GM18498 (cell line): ENCODE results near the gene CCDC191.

Experiments
- ATAC-seq: cut with Tn5 transposase; IDR thresholded peaks from one replicate; pipeline ENCODE4 v1.9.1; 2021; ENCODE audit warnings: mild to moderate bottlenecking, moderate library complexity; ENCODE audit not compliant: unreplicated experiment

Gene CCDC191, protein sequence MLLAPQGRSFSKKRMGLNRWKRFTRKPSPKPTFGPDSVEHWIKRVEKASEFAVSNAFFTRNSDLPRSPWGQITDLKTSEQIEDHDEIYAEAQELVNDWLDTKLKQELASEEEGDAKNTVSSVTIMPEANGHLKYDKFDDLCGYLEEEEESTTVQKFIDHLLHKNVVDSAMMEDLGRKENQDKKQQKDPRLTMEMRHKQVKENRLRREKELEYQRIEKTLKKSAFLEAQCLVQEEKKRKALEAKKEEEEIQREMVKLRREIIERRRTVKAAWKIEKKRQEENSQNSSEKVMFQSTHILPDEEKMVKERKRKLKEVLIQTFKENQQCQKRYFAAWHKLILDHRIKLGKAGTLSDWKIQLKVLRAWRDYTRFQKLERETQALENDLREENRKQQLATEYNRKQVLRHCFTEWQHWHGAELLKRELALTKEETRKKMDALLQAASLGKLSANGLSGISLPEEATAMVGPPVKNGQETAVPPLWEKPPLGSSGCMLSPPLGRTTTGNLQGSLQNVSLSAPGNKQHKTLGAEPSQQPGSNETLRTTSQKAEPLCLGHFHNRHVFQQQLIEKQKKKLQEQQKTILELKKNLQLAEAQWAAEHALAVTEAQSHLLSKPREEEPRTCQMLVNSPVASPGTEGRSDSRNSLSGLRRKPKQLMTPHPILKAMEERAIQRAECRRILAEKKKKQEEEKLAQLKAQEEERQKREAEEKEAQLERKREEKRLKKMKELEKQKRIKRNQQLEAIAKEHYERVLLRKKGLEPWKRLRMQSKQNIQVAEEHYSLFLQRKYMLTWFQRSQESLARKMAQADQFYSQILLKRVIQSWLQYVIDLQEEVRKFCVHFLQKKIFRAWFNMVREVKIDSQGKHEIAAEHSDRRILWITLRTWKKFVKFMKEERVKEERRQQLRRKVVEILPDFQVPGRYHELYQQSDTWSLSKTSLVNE

DNA sequence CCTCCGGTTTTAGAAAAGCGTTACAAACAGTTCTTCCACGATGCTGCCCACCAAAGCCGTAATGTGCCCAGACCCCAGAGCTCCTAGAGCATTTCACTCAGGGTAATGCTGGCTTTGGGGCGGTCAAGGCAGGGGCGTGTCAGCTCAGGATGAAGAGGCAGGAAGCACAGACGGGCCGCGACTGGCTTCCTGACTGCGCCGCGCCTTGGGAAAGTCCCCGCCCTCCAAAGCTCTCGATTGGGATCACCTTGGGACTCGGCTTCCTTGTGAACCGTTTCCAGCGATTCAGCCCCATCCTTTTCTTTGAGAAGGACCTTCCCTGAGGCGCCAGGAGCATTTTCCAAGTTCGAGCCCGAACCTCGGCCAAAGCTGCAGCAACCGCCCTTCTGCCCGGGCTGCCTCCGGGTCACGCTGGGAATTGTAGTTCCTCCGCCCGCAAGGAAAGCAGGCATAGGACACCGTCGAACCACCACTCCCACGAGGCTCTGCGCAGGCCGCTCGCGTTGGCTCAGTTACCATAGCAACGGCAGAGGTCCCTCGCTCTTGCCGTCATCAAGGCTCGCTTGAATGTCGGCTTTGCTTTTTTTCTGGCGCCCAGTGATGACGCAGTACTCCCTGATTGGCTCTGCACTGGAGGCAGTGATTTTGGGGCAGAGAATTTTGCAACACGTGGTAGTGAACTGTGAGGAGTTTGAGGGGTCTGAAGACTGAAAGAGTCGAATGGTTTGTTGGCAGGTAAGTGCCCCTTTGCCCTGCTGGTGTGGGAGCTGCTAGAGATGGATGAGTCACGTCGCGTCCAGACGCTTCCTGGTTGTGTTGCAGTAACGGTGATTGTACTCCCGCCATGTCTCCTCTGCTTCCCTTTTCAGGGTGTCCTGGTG, at the start of gene CCDC191, which contains the start of gene QTRT2:
CCDC191 (minus strand) TSS at position 397 of the 881 bp plus-strand sequence; CDS start at position 337, 60 bp downstream.
QTRT2 (plus strand) TSS at position 608 of the 881 bp plus-strand sequence. CDS start 8,521 bp downstream, outside the sequence.
- ATAC-seq: peak; percentile 97

DNA sequence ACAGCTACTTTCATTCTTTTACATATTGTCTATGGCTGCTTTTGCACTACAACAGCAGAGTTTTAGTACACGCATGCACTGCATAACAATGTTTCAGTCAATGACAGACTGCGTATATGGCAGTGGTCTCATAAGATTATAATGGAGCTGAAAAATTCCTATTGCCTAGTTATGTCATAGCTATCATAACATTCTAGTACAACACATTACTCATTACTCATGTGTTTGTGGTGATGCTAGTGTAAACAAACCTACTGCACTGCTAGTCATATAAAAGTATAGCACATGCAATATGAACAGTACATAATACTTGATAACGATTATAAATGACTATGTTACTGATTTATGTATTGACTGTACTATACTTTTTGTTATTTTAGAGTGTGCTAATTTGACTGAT, 48.1 kb upstream of the CCDC191 start:
- no peak for ATAC-seq

DNA sequence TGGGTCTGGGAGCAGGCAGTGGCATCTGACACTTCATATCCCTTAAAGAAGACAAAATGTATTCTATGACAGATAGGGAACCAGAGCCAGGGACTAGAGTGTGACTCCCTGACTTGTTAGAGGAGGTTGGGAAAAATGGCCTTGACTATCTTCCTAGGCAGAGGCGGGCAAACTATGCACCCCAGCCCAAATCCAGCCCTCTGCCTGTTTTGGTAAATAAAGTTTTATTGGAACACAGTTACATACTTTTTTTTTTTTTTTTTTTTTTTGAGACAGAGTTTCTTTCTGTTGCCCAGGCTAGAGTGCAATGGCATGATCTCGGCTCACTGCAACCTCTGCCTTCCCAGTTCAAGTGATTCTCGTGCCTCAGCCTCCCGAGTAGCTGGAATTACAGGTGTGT, 47.5 kb upstream of the CCDC191 start:
- no peak for ATAC-seq

DNA sequence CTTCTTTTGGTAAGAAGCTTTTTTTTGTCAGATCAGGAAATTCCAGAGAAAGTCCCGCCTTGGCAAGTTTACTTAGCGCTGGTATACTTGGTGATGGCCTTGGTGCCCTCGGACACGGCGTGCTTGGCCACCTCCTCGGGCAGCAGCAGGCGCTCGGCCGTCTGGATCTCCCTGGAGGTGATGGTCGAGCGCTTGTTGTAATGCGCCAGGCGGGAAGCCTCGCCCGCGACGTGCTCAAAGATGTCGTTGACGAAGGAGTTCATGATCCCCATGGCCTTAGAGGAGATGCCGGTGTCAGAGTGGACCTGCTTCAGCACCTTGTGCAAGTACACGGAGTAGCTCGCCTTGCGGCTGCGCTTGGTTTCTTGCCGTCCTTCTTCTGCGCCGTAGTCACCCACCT, 46.9 kb upstream of the CCDC191 start:
- ATAC-seq: no peak

DNA sequence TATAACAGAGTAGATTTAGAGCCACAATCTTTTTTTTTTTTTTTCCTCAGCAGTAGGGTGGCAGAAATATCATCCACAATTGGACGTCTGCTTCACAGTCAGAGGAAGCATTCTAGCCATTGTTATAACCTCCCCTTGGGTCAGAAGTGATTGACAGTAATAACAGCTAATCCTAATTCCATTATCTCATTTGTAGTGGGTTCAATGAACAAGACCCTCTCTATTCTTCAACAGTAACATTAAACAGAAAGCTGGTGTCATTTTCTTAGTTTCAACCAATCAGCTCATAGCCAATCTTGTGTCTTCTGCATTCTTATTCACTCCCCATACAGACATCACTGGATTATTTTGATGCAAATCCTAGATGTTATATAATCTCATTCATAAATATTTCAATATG, 44.8 kb upstream of the CCDC191 start:
- ATAC-seq: no peak

DNA sequence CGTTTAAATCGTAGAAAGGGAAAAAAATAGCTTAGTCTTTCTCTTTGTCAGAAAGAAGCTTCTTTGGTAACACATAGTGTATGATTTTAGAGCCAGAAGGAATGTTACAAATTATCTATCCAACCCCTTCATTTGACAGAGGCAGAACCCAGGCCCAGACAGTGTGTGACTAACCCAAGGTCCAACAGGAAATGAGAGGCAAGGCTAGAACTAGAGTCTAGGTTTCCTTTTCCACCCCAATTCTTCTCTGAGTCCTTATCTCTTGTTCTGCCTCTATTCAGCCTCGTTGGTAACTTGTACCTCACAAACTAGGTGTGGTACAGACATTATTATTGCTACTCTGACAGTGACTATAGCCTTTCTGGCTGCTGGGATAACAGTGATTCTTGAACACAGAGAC, 39.5 kb upstream of the CCDC191 start:
- no peak for ATAC-seq

DNA sequence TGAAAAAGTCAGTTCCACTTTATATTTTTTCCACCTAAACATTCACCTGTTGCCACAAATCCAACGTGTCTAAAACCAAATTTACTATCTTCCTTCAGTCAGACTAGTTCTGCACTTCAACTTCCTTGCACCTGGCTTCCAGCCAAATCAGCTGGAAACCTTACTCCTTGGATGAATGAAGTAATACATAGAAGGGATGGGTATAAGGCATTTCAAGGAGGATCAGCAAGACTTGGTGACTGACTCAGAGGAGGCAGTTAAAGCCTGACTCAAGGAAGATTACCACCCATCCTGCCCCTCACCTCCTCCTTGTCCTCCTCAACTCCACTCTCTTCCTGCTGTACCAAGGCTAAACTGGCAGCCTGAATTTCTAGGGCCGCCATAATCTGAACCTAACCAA, 37.3 kb upstream of the CCDC191 start:
- no peak for ATAC-seq

DNA sequence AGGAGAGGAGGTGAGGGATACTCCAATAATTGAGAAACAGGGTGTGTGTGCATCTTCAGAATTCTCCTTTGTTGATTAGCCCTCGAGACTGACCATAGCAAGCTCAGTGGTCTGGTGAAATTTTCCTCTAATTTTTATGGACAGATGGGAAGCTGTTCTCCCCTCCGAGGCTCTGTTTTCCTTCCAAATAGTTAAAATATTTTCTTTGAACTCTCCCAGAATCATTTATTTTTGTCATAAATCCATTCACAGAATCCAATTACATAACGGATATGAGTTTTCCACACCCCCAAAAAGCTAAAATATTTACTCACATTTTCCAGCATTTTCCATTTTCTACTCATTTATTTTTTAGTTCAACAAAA, 36.7 kb upstream of the CCDC191 start:
- ATAC-seq: no peak

DNA sequence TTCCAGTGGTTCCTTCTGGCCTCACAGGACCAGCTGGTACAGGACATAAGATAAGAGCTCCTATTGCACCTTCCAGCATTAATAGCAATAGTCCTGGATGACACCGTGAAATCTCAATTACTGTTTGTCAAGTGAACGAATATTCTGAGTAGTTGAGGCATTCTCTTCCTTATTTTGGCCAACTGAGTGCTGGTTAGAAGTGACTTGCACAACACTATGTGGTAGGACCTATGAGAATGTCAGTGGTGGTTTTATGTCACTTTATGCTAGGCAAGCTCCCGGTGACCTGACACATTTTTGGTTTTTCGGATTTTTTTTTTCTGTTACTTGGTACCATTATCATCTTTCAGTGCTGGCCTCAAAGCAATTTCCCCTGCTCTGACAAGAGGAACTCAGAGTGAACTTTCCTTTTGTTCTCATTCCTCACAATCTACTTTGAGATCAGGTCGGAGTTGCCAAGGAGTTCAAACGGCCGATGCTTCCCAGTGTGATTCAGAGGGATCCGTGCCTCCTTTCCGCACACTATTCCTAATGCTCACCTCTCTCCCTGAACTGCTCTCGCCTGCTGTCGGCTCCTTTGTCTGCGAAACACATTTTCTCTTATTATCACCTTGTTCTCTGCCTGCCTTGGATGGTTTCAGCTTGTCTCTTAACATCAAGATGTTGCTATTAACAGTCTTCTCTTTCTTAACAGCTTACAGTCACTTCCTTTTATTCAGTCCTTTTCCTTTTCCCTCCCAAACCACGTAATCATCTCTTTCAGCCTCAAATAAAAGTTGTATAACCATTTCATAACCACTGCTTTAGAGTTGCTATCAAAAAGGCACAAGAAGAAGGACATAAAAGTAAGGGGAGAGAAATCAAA, 36.1 kb upstream of the CCDC191 start:
- no peak for ATAC-seq

DNA sequence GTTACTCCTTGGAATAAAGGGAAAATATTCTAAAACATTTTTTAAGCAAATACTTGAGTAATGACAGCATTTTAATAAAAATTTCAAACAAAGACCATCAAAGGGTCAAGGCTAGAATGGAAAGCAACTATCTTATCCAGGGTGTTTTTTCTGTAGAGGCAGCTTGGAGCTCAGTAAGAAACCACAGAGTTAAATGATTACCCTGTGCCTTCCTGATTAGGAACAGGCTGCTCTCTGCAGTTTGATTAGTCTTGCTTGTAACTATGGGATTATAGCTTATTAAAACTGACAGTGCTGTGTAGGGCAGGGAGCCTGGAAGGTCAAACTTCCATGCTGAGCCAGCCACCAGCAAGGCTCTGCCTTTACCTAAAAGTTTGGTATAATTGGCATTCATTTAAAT, 33.3 kb upstream of the CCDC191 start:
- no peak for ATAC-seq

DNA sequence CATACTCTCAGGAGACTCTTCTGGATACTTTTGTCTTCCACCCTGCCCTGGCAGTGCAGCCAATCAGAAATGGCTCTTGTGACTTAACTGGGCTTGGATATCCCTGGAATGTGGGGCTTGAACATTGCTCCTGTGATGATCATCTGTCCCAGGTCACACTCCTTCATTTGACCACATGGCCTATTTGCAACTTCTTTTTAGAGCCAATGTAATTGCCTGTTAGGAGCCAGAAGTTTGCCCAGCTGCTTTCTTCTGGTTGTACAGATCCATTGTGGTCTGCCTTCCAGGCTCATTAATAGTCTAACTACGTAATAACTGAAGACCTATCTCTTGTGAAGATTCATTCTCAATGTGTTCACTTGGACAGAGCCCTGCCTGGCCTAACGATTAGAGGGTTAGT, 30.0 kb upstream of the CCDC191 start:
- ATAC-seq: no peak

DNA sequence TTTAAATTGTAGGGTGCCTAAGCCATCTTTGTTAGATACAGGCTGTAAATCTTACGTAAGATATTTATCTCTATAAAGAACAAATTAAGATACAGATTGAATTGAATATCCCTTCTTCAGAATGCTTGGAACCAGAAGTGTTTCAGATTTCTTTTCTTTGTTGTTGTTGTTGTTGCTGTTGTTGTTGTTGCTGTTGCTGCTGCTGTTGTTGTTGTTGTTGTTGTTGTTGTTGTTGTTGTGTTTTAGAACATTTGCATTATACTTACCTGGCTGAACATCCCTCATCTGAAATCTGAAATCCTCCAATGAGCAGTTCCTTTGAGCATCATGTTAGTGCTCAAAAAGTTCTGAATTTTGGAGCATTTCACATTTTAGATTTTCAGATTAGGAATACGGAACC, 26.8 kb upstream of the CCDC191 start:
- ATAC-seq: no peak

DNA sequence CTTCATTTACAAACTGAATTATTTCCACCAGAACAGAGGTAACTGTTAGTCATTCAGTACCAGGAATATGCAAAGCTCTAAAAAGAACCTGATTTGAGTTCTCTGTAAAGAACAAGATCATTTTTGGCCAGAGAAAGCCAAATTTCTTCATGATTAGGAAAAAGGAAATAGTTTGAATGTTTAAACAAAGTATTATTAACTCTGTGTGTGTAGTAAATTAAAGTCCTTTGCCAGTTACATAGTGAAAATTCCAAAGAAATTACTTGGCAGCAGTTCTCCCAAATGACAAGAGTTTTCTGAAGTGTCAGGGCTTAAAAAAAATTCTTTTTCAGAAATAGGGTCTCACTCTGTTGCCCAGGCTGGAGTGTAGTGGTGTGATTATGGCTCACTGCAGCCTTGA, 24.7 kb upstream of the CCDC191 start:
- no peak for ATAC-seq

DNA sequence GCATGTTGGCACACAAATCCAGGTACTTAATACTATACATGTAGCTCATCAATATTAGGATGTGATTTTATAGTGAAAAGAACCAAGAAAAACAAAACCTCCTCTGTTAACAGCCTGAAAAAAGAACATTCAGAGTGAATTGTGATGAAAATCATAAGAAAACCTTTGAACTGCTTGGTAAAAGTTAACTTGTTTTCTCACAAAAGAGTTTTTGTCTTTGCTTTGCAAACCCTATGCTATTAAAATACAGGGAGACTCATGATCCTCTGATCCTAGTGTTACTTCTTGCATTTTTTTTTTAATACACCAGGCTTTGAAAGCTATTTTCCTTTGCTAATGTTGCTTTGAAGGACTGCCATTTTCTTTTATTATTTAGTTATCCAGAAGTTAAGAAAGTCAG, 23.9 kb upstream of the CCDC191 start:
- no peak for ATAC-seq

DNA sequence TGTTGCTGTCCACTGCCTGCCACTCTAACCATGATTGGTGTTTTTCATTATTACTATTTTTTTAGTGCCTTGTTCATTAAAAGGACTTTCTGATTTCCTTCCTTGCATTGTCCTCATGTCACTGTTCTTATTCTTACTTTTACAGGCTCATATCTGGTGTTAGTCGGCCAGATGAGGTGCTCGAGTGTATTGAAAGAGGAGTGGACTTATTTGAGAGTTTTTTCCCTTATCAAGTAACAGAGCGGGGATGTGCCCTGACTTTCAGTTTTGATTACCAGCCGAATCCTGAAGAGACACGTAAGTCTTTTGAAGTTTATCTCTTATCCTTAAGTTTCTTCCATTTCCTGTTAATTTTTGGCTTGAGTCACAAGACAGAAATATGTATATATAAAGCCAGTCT, 23.4 kb upstream of the CCDC191 start:
- ATAC-seq: no peak

DNA sequence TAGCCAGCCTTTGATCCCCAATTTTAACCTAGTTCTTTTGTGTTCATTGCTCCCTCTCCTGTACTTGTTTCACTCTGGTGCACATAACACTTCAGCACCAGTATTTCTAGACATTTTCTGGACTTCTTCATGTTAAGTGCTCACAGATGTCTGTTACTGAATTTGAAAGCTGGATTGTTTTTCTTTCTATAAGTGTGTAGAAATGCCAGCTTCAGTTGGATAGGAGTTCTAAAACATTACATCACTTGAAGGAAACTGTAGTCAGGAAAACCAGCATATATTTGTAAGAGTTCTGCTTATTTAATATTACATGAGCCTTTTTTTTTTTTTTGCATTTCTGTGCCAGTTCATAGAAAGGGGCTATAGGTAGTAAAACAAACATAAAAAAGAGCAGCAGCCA, 21.8 kb upstream of the CCDC191 start:
- ATAC-seq: no peak

DNA sequence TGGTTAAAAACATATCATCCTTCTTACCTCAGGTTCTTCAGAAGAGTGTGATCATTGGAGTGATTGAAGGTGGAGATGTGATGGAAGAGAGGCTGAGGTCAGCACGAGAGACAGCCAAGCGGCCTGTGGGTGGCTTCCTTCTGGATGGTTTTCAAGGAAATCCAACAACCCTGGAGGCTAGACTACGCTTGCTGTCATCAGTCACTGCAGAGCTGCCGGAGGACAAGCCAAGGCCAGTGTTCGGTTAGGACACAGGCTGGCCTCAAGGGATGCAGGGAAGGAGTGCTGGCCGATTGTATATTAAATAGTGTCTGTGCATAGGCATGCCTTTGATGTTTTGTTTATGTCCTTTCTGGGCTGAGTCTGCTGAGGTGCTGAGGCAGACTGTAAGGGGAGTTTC, 20.4 kb upstream of the CCDC191 start:
- no peak for ATAC-seq

DNA sequence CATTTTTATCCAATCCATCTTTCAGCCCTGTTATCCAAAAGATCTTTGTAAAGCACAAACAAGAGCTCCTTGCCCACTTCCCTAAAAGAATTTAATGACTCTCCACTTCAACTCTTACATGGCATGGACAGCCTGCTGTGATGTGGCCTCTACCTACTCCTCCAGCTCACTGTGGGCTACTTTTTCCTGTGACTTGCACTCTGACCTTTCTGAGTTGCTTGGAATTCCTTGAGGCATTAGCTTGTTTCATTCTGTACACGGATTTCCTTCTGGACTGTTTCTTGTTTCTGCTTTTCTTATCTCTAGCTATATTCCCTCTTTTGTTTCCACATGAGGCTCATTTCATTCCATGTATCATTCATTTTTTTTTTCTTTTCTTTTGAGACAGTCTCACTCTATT, 15.5 kb upstream of the CCDC191 start:
- ATAC-seq: no peak

DNA sequence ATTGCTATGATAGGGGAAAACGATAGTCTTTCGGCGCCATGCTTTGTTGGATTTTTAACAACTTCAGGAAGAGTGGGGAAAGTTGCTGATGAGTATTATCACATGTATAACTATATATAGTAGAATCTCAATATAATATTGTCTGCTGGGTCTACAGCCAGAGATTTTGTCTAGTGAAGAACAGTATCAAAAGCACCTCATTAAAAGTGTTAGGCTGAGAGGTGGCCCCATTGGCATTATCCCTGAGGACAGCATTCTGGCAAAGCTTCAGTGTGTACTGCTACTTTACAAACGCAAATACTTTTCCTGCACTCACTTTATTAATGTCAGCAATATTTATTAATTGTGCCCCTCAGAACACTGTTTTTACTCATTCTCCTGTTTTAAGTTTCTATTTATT, 12.0 kb upstream of the CCDC191 start:
- no peak for ATAC-seq

DNA sequence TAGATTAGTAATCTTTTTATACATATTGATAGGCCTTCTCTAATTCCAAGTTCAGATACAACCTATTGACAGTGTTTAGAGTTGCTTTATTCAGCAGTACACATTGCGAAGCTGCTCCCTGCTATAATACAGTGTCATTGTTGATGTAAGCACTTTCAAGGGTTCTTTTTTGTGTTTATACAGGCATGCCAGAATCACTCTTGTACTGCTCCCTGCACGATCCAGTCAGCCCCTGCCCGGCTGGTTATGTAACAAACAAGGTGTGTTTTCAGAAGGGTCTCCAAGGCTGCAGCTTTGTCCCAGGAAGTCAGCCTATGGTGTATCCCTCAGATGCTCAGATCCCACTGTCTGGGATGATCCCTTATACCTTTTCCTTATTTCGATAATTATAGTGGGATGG, 11.5 kb upstream of the CCDC191 start:
- no peak for ATAC-seq
